ENCODE measurements around the gene MGAT5B.
"Not testable (repeated sequence)": the region's sequence is repeated elsewhere in the genome, so short reads cannot be mapped to it uniquely, and the experiment has no call there.

Gene MGAT5B

GRCh38 chr17:76840884-76841775 lies 27.1 kb upstream of the MGAT5B start:
- peaks cover 23% of the 10 kb centered on the region for H3K4me1 ChIP-seq
- H3K4me3 ChIP-seq = peak overlapping the region; percentile 6
- H3K36me3 ChIP-seq (replicated peaks) = no peaks in the 10 kb centered on the region
- in situ Hi-C loops (cut with MboI; ENCODE audit: low sequenced_read_pairs) = no loop called here
- DNase-seq (ENCODE audit: low spot score in 2 of 2) = peak; percentile 10 to 43
- no peaks in the 10 kb centered on the region for H3K9me3 ChIP-seq
- H3K27me3 ChIP-seq (ENCODE audit: low read depth) = no peaks in the 10 kb centered on the region; the same call in 1 of the 2 replicates

- no peaks in the 10 kb centered on the region for H3K9me3 ChIP-seq
- peak; percentile 57 to 64 for DNase-seq (ENCODE audit: low spot score in 2 of 2)
- H3K4me1 ChIP-seq = peaks cover 23% of the 10 kb centered on the region
- peak overlapping the region; percentile 6 for H3K4me3 ChIP-seq
- H3K36me3 ChIP-seq (replicated peaks) = no peaks in the 10 kb centered on the region
- in situ Hi-C loops (cut with MboI; ENCODE audit: low sequenced_read_pairs) = no loop called here
- H3K27me3 ChIP-seq (ENCODE audit: low read depth) = no peaks in the 10 kb centered on the region; the same call in 1 of the 2 replicates
Measured at GRCh38 chr17:76841776-76842405, 26.3 kb upstream of the MGAT5B start.

- H3K27me3 ChIP-seq (ENCODE audit: low read depth); DNase-seq (ENCODE audit: low spot score in 2 of 2); in situ Hi-C loops (cut with MboI; ENCODE audit: low sequenced_read_pairs); H3K36me3 ChIP-seq (replicated peaks); H3K9me3 ChIP-seq; H3K4me3 ChIP-seq: not testable (repeated sequence)
- peaks cover 23% of the 10 kb centered on the region for H3K4me1 ChIP-seq
Measured at GRCh38 chr17:76843068-76843467, 25.1 kb upstream of the MGAT5B start.

- peaks cover 23% of the 10 kb centered on the region for H3K4me1 ChIP-seq
- no peak for DNase-seq (ENCODE audit: low spot score in 2 of 2)
- no peaks in the 10 kb centered on the region for H3K9me3 ChIP-seq
- no peaks in the 10 kb centered on the region; the same call in 1 of the 2 replicates for H3K27me3 ChIP-seq (ENCODE audit: low read depth)
- no peaks in the 10 kb centered on the region for H3K36me3 ChIP-seq (replicated peaks)
- H3K4me3 ChIP-seq = no peak overlapping the region
- in situ Hi-C loops (cut with MboI; ENCODE audit: low sequenced_read_pairs) = no loop called here
Measured at GRCh38 chr17:76843703-76844484, 24.3 kb upstream of the MGAT5B start.

GRCh38 chr17:76844485-76844829 lies 23.7 kb upstream of the MGAT5B start:
- Histone ChIP-seq H3K9me3 (no peaks in the 10 kb centered on the region), H3K27me3 (ENCODE audit: low read depth) (no peaks in the 10 kb centered on the region; the same call in 1 of the 2 replicates), H3K36me3 (replicated peaks) (no peaks in the 10 kb centered on the region), H3K4me3 (no peak overlapping the region), H3K4me1 (peaks cover 23% of the 10 kb centered on the region)
- in situ Hi-C loops (cut with MboI; ENCODE audit: low sequenced_read_pairs) = no loop called here
- no peak for DNase-seq (ENCODE audit: low spot score in 2 of 2)

- Histone ChIP-seq H3K4me3 (no peak overlapping the region), H3K36me3 (replicated peaks) (no peaks in the 10 kb centered on the region), H3K4me1 (peaks cover 22% of the 10 kb centered on the region), H3K9me3 (no peaks in the 10 kb centered on the region), H3K27me3 (ENCODE audit: low read depth) (no peaks in the 10 kb centered on the region; the same call in 1 of the 2 replicates)
- DNase-seq (ENCODE audit: low spot score in 2 of 2) = no peak
- in situ Hi-C loops (cut with MboI; ENCODE audit: low sequenced_read_pairs) = no loop called here
Measured at GRCh38 chr17:76844846-76845245, 23.4 kb upstream of the MGAT5B start.

GRCh38 chr17:76845541-76846017 lies 22.6 kb upstream of the MGAT5B start:
- H3K27me3 ChIP-seq (ENCODE audit: low read depth) = no peaks in the 10 kb centered on the region; the same call in 1 of the 2 replicates
- in situ Hi-C loops (cut with MboI; ENCODE audit: low sequenced_read_pairs) = no loop called here
- DNase-seq (ENCODE audit: low spot score in 2 of 2) = no peak
- H3K36me3 ChIP-seq (replicated peaks) = no peaks in the 10 kb centered on the region
- no peak overlapping the region for H3K4me3 ChIP-seq
- H3K4me1 ChIP-seq = peaks cover 17% of the 10 kb centered on the region
- no peaks in the 10 kb centered on the region for H3K9me3 ChIP-seq

- in situ Hi-C loops (cut with MboI; ENCODE audit: low sequenced_read_pairs) = no loop called here
Measured at GRCh38 chr17:76847031-76847430, 21.2 kb upstream of the MGAT5B start.

GRCh38 chr17:76848670-76849069 lies 19.5 kb upstream of the MGAT5B start:
- in situ Hi-C loops (cut with MboI; ENCODE audit: low sequenced_read_pairs) = no loop called here
- DNase-seq (ENCODE audit: low spot score in 2 of 2) = no peak
- no peaks in the 10 kb centered on the region for H3K4me1 ChIP-seq

More at GRCh38 chr17:76847031-76847430, 21.2 kb upstream of the MGAT5B start:
- H3K4me1 ChIP-seq = peaks cover 4% of the 10 kb centered on the region
- peaks cover 5% of the 10 kb centered on the region for H3K27me3 ChIP-seq (ENCODE audit: low read depth)
- no peak for DNase-seq (ENCODE audit: low spot score in 2 of 2)
- H3K36me3 ChIP-seq (replicated peaks) = no peaks in the 10 kb centered on the region
- H3K4me3 ChIP-seq = no peak overlapping the region
- H3K9me3 ChIP-seq = no peaks in the 10 kb centered on the region

GRCh38 chr17:76849160-76849559 lies 19.0 kb upstream of the MGAT5B start:
- DNase-seq (ENCODE audit: low spot score in 2 of 2); H3K4me1 ChIP-seq; in situ Hi-C loops (cut with MboI; ENCODE audit: low sequenced_read_pairs); H3K36me3 ChIP-seq (replicated peaks); H3K9me3 ChIP-seq; H3K4me3 ChIP-seq; H3K27me3 ChIP-seq (ENCODE audit: low read depth): not testable (repeated sequence)

More at GRCh38 chr17:76848670-76849069, 19.5 kb upstream of the MGAT5B start:
- Histone ChIP-seq H3K36me3 (replicated peaks) (no peaks in the 10 kb centered on the region), H3K9me3 (no peaks in the 10 kb centered on the region), H3K4me3 (no peak overlapping the region), H3K27me3 (ENCODE audit: low read depth) (peaks cover 5% of the 10 kb centered on the region)

- in situ Hi-C loops (cut with MboI; ENCODE audit: low sequenced_read_pairs) = no loop called here
- Histone ChIP-seq H3K4me1 (no peaks in the 10 kb centered on the region), H3K36me3 (replicated peaks) (no peaks in the 10 kb centered on the region), H3K9me3 (peaks cover 3% of the 10 kb centered on the region; the same call in 1 of the 2 replicates), H3K27me3 (ENCODE audit: low read depth) (peaks cover 5% of the 10 kb centered on the region), H3K4me3 (no peak overlapping the region)
- DNase-seq (ENCODE audit: low spot score in 2 of 2) = no peak
Measured at GRCh38 chr17:76852843-76853242, 15.4 kb upstream of the MGAT5B start.

- H3K27me3 ChIP-seq (ENCODE audit: low read depth) = peaks cover 5% of the 10 kb centered on the region
- DNase-seq (ENCODE audit: low spot score in 2 of 2) = no peak
- H3K4me3 ChIP-seq = no peak overlapping the region
- no peaks in the 10 kb centered on the region for H3K4me1 ChIP-seq
- H3K36me3 ChIP-seq (replicated peaks) = no peaks in the 10 kb centered on the region
- H3K9me3 ChIP-seq = peaks cover 3% of the 10 kb centered on the region; the same call in 1 of the 2 replicates
- in situ Hi-C loops (cut with MboI; ENCODE audit: low sequenced_read_pairs) = no loop called here
Measured at GRCh38 chr17:76855105-76855504, 13.1 kb upstream of the MGAT5B start.

- peaks cover 2% of the 10 kb centered on the region; the same call in 1 of the 2 replicates for H3K4me1 ChIP-seq
- H3K4me3 ChIP-seq = no peak overlapping the region
- in situ Hi-C loops (cut with MboI; ENCODE audit: low sequenced_read_pairs) = no loop called here
- no peak for DNase-seq (ENCODE audit: low spot score in 2 of 2)
- no peaks in the 10 kb centered on the region for H3K36me3 ChIP-seq (replicated peaks)
- H3K9me3 ChIP-seq = no peaks in the 10 kb centered on the region
- H3K27me3 ChIP-seq (ENCODE audit: low read depth) = no peaks in the 10 kb centered on the region
Measured at GRCh38 chr17:76862079-76862478, 6.1 kb upstream of the MGAT5B start.

Measured in HAP-1 (cell line).